Measurements from ENCODE around the gene DDHD1.

Gene DDHD1

DNA sequence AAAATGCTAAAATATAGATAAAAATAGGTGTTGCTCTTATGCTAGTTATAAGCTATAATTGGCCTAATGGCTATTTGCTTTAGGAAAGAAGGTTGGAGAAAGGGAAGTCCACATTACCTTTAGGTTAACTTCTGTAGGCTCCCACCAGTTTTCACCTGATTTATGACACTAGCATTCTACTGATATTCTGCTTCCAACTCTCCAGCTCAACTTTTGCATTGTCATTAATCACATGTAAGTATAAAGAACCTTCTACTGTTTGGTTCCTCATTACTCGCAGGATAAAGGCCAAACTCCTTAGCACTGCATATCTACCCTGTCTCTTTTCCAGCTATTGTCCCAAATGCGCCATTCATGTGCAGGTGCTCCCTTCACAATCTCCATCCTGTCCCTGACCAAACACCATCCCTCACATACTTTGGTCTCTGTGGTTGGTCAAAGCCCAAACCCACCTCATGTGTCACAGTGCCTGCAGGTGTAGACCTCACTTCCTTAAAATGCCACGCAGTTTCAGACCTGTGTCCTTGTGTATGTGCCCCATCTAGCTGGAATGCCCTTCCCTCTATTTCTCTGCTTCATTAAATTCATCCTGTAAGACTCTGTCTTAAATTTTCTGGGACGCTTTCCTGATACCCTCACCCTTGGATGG, 3.3 kb downstream of the DDHD1 start:
- no peak for TF ChIP-seq CTCF (IDR thresholded peaks at IDR 0.05; ENCODE audit: low read depth, low read length)
- DNase-seq (ENCODE audit: extremely low read depth, low read depth) = no peak

DNA sequence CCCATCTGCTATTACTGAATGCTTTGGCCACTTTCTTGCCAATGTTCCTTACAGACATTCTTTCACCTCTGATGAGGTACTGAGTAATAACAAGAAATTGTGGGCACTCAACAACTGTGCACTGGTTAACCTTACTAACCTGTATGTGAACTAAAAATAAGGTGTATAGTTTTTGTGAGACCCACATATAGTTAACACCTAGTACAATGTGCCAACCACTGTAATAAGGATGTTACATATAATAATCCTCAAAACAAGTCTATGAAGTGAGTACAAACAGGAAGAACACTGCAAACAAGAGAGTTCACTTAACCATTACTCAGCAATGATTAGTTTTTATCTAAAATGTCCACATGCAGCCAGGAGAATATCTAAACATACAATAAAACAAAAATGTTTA, 4.5 kb downstream of the DDHD1 start:
- no peak for DNase-seq (ENCODE audit: extremely low read depth, low read depth)
- TF ChIP-seq CTCF (IDR thresholded peaks at IDR 0.05; ENCODE audit: low read depth, low read length) = no peak

GRCh38 chr14:53147893-53148292, 5.2 kb downstream of the DDHD1 start:
- DNase-seq (ENCODE audit: extremely low read depth, low read depth) = no peak
- no peak for TF ChIP-seq CTCF (IDR thresholded peaks at IDR 0.05; ENCODE audit: low read depth, low read length)

DNA sequence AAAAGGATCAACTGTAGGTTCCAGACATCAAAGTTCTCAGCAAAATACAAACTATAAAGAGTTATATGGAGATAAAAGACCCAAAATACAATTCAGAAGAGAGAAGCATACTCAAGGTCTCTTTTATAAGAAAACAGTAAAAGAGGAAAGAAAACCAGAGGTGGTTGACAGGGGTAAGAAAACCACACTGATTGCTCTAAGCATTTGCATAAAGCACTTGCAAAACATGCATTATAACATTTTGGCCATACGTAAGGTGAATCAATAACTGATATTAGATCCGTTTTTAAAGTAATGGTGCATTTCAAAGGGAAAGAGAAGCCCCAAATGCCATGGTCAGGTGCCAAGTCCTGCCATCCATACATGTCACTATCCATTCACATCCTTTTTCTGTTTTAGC, 5.9 kb downstream of the DDHD1 start:
- DNase-seq (ENCODE audit: extremely low read depth, low read depth) = no peak
- no peak for TF ChIP-seq CTCF (IDR thresholded peaks at IDR 0.05; ENCODE audit: low read depth, low read length)

DNA sequence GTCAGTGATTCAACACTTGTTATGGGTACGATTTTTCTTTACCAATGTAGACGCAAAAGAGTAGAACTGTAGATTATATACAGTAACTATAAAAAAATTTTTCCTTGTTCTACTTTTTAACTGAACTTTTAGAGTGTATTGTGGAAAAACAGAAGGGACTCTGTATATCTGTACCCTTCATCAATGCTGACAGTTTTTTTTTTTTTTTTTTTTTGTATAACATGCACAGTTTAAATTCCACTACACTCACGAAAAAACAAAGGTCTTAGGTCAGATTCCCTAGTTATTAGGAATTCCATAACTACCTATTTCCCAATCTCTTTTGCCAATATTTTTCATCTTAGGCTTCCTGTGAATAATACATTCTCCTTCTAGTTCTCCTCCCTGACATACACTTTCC, 6.4 kb downstream of the DDHD1 start:
- TF ChIP-seq CTCF (IDR thresholded peaks at IDR 0.05; ENCODE audit: low read depth, low read length) = no peak
- DNase-seq (ENCODE audit: extremely low read depth, low read depth) = no peak

DNA sequence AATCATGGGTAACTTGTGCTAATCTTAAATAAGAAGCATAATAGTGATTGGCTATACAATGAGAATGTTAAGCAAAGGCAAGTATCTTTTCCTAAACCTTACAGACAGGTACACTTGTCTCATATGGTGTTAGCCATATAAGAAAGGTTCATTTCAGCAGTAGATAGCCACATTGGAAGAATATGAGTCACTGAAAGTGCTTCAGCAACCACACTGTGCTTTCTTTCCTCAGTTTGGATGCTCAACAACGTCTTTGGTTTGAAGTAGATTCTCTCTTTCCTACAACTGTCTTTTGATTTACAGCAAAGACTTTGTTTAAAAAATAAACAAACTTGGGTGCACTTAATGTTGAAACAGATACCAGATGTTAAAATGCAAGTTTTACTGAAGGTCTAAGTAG, 8.9 kb downstream of the DDHD1 start:
- no peak for DNase-seq (ENCODE audit: extremely low read depth, low read depth)
- no peak for TF ChIP-seq CTCF (IDR thresholded peaks at IDR 0.05; ENCODE audit: low read depth, low read length)

- no peak for TF ChIP-seq CTCF (IDR thresholded peaks at IDR 0.05; ENCODE audit: low read depth, low read length)
Observed at GRCh38 chr14:53140585-53140984, 12.5 kb downstream of the DDHD1 start.

More at GRCh38 chr14:53140585-53140984, 12.5 kb downstream of the DDHD1 start:
- DNase-seq (ENCODE audit: extremely low read depth, low read depth) = no peak

Measured in AG09319 (cell line).